Activated CD4-positive, alpha-beta T cell treated with anti-CD3 and anti-CD28 coated beads, Interleukin-2, amount 10 ng/mL, durations not matched to agents 7 days and 5 days (primary cell): ENCODE results near the gene SRRM2. TPM values are rescaled to one million over a fixed set of nuclear protein-coding genes. Genes with fewer than 3 reads are reported as not detected.

Experiments used
- CTCF ChIA-PET: fragments of 350-600 bp; sonication (Branson Sonifier 250); formaldehyde crosslinking; loops from one replicate; lab custom pipeline; 2021; ENCODE audit warnings: antibody characterized with exemption; lab: Charles Lee
- POLR2A ChIA-PET: fragments of 350-600 bp; sonication (Branson Sonifier 250); formaldehyde crosslinking; loops from one replicate; lab custom pipeline; 2021; ENCODE audit warnings: antibody characterized with exemption; lab: Charles Lee
- DNase-seq: peaks from one replicate; pipeline ENCODE4 v3.0.0-alpha.2; 2020
- H3K27ac Mint-ChIP-seq: one replicate; pipeline ENCODE4 v1.8.0; 2021; ENCODE audit warnings: mild to moderate bottlenecking, moderate library complexity, mixed read lengths
- H3K27me3 Mint-ChIP-seq: one replicate; pipeline ENCODE4 v1.8.0; 2021; ENCODE audit warnings: mixed read lengths
- H3K36me3 Mint-ChIP-seq: one replicate; pipeline ENCODE4 v1.8.0; 2021; ENCODE audit warnings: low read depth, mixed read lengths
- H3K4me1 Mint-ChIP-seq: one replicate; pipeline ENCODE4 v1.8.0; 2021; ENCODE audit warnings: mixed read lengths
- H3K4me3 Mint-ChIP-seq: one replicate; pipeline ENCODE4 v1.8.0; 2021; ENCODE audit warnings: mild to moderate bottlenecking, moderate library complexity, mixed read lengths
- H3K9me3 Mint-ChIP-seq: one replicate; pipeline ENCODE4 v1.8.0; 2021; ENCODE audit warnings: mixed read lengths
- total RNA-seq, 2 experiments: library from RNA; stranded (reverse); gene quantifications; one replicate each; pipeline ENCODE4 v1.2.3, GENCODE V29; 2021

Gene SRRM2
- total RNA-seq, 2 experiments from 2014 or later, result 512 to 565 TPM

GRCh38 chr16:2787961-2788360 lies 35.5 kb downstream of the SRRM2 start:
- Mint-ChIP-seq H3K4me3 (no peak overlapping the region), H3K4me1 (peaks cover 3% of the 10 kb centered on the region), H3K27ac (no peak overlapping the region), H3K27me3 (peaks cover 23% of the 10 kb centered on the region), H3K36me3 (no peaks in the 10 kb centered on the region), H3K9me3 (no peaks in the 10 kb centered on the region)
- no peak for DNase-seq
- ChIA-PET POLR2A (no interaction called here), CTCF (interaction anchor here (1.9 kb wide), 1 partner anchor 9 kb away, joined by 5 read pairs; no protein-coding TSS in a partner anchor)

- Mint-ChIP-seq H3K36me3 (no peaks in the 10 kb centered on the region), H3K27ac (no peak overlapping the region), H3K27me3 (peaks cover 17% of the 10 kb centered on the region), H3K9me3 (no peaks in the 10 kb centered on the region), H3K4me1 (no peaks in the 10 kb centered on the region), H3K4me3 (no peak overlapping the region)
- no peak for DNase-seq
- CTCF ChIA-PET, result interaction anchor here (1.9 to 2.2 kb wide), 2 partner anchors 9 to 49 kb away, joined by 5 to 8 read pairs; no protein-coding TSS in a partner anchor
- POLR2A ChIA-PET, result no interaction called here
Observed at GRCh38 chr16:2790631-2791030, 38.2 kb downstream of the SRRM2 start.

GRCh38 chr16:2791174-2791573 lies 38.7 kb downstream of the SRRM2 start:
- peaks cover 13% of the 10 kb centered on the region for H3K27me3 Mint-ChIP-seq
- H3K4me3 Mint-ChIP-seq, result no peak overlapping the region
- no peaks in the 10 kb centered on the region for H3K4me1 Mint-ChIP-seq
- ChIA-PET CTCF (interaction anchor here (0.6 to 2.2 kb wide), 3 partner anchors 9 to 140 kb away, joined by 3 to 8 read pairs (median 5); no protein-coding TSS in a partner anchor), POLR2A (no interaction called here)
- no peaks in the 10 kb centered on the region for H3K36me3 Mint-ChIP-seq
- no peak for DNase-seq
- H3K27ac Mint-ChIP-seq, result no peak overlapping the region
- no peaks in the 10 kb centered on the region for H3K9me3 Mint-ChIP-seq

- DNase-seq, result no peak
- ChIA-PET CTCF (interaction anchor here (0.9 to 1.1 kb wide), 2 partner anchors 10 to 143 kb away, joined by 3 read pairs; no protein-coding TSS in a partner anchor), POLR2A (no interaction called here)
- Mint-ChIP-seq H3K4me3 (no peak overlapping the region), H3K4me1 (no peaks in the 10 kb centered on the region), H3K36me3 (no peaks in the 10 kb centered on the region), H3K9me3 (no peaks in the 10 kb centered on the region), H3K27ac (no peak overlapping the region), H3K27me3 (peaks cover 8% of the 10 kb centered on the region)
Observed at GRCh38 chr16:2792940-2793339, 40.5 kb downstream of the SRRM2 start.

- no peaks in the 10 kb centered on the region for H3K4me1 Mint-ChIP-seq
- DNase-seq, result no peak
- no peaks in the 10 kb centered on the region for H3K36me3 Mint-ChIP-seq
- ChIA-PET CTCF (no interaction called here), POLR2A (no interaction called here)
- no peak overlapping the region for H3K4me3 Mint-ChIP-seq
- no peaks in the 10 kb centered on the region for H3K9me3 Mint-ChIP-seq
- no peak overlapping the region for H3K27ac Mint-ChIP-seq
- H3K27me3 Mint-ChIP-seq, result peaks cover 6% of the 10 kb centered on the region
Observed at GRCh38 chr16:2795395-2796143, 43.1 kb downstream of the SRRM2 start.

GRCh38 chr16:2798723-2799204 lies 46.3 kb downstream of the SRRM2 start:
- Mint-ChIP-seq H3K4me1 (no peaks in the 10 kb centered on the region), H3K27ac (no peak overlapping the region), H3K36me3 (no peaks in the 10 kb centered on the region), H3K4me3 (no peak overlapping the region), H3K9me3 (no peaks in the 10 kb centered on the region), H3K27me3 (peaks cover 5% of the 10 kb centered on the region)
- POLR2A ChIA-PET, result no interaction called here
- no peak for DNase-seq
- CTCF ChIA-PET, result interaction anchor here (2.4 kb wide), 1 partner anchor 15 kb away, joined by 6 read pairs; no protein-coding TSS in a partner anchor

- ChIA-PET CTCF (no interaction called here), POLR2A (no interaction called here)
- no peak for DNase-seq
- peaks cover 6% of the 10 kb centered on the region for H3K27me3 Mint-ChIP-seq
- H3K4me1 Mint-ChIP-seq, result no peaks in the 10 kb centered on the region
- H3K4me3 Mint-ChIP-seq, result no peak overlapping the region
- H3K36me3 Mint-ChIP-seq, result no peaks in the 10 kb centered on the region
- H3K9me3 Mint-ChIP-seq, result no peaks in the 10 kb centered on the region
- H3K27ac Mint-ChIP-seq, result no peak overlapping the region
Observed at GRCh38 chr16:2799205-2799858, 46.9 kb downstream of the SRRM2 start.

- no peak overlapping the region for H3K27ac Mint-ChIP-seq
- POLR2A ChIA-PET, result no interaction called here
- no peaks in the 10 kb centered on the region for H3K9me3 Mint-ChIP-seq
- no peaks in the 10 kb centered on the region for H3K4me1 Mint-ChIP-seq
- no peaks in the 10 kb centered on the region for H3K36me3 Mint-ChIP-seq
- no peak for DNase-seq
- H3K4me3 Mint-ChIP-seq, result no peak overlapping the region
- CTCF ChIA-PET, result no interaction called here
- H3K27me3 Mint-ChIP-seq, result peaks cover 8% of the 10 kb centered on the region
Observed at GRCh38 chr16:2799859-2800226, 47.4 kb downstream of the SRRM2 start.

GRCh38 chr16:2803545-2804195 lies 51.2 kb downstream of the SRRM2 start:
- no peaks in the 10 kb centered on the region for H3K9me3 Mint-ChIP-seq
- no peak overlapping the region for H3K27ac Mint-ChIP-seq
- no peak overlapping the region for H3K4me3 Mint-ChIP-seq
- no peaks in the 10 kb centered on the region for H3K36me3 Mint-ChIP-seq
- CTCF ChIA-PET, result no interaction called here
- H3K27me3 Mint-ChIP-seq, result peaks cover 8% of the 10 kb centered on the region
- H3K4me1 Mint-ChIP-seq, result no peaks in the 10 kb centered on the region
- POLR2A ChIA-PET, result no interaction called here
- no peak for DNase-seq

GRCh38 chr16:2804728-2805127 lies 52.3 kb downstream of the SRRM2 start:
- DNase-seq, result no peak
- H3K27ac Mint-ChIP-seq, result no peak overlapping the region
- no peaks in the 10 kb centered on the region for H3K4me1 Mint-ChIP-seq
- CTCF ChIA-PET, result no interaction called here
- POLR2A ChIA-PET, result no interaction called here
- H3K9me3 Mint-ChIP-seq, result no peaks in the 10 kb centered on the region
- H3K36me3 Mint-ChIP-seq, result no peaks in the 10 kb centered on the region
- peaks cover 17% of the 10 kb centered on the region for H3K27me3 Mint-ChIP-seq
- no peak overlapping the region for H3K4me3 Mint-ChIP-seq

- peaks cover 19% of the 10 kb centered on the region for H3K27me3 Mint-ChIP-seq
- H3K4me3 Mint-ChIP-seq, result no peak overlapping the region
- no peak overlapping the region for H3K27ac Mint-ChIP-seq
- H3K4me1 Mint-ChIP-seq, result no peaks in the 10 kb centered on the region
- DNase-seq, result no peak
- H3K36me3 Mint-ChIP-seq, result no peaks in the 10 kb centered on the region
- ChIA-PET CTCF (no interaction called here), POLR2A (no interaction called here)
- no peaks in the 10 kb centered on the region for H3K9me3 Mint-ChIP-seq
Observed at GRCh38 chr16:2806286-2806685, 53.8 kb downstream of the SRRM2 start.

GRCh38 chr16:2808181-2808580 lies 55.7 kb downstream of the SRRM2 start:
- Mint-ChIP-seq H3K4me1 (no peaks in the 10 kb centered on the region), H3K4me3 (no peak overlapping the region), H3K9me3 (no peaks in the 10 kb centered on the region), H3K27me3 (peaks cover 17% of the 10 kb centered on the region), H3K36me3 (no peaks in the 10 kb centered on the region), H3K27ac (no peak overlapping the region)
- CTCF ChIA-PET, result no interaction called here
- no peak for DNase-seq
- POLR2A ChIA-PET, result no interaction called here
